Activated T-cell treated with anti-CD3 and anti-CD28 coated beads for 4 hours (primary cell): ENCODE data around the gene ZDHHC17.
"Not testable (repeated sequence)": the region's sequence is repeated elsewhere in the genome, so short reads cannot be mapped to it uniquely, and the experiment has no call there.

Source experiments
- DNase-seq: peaks from one replicate; pipeline ENCODE4 v3.0.0-alpha.2; 2020

ZDHHC17 gene

GRCh38 chr12:76763746-76764675 is at the start of gene ZDHHC17:
ZDHHC17 (plus strand) TSS chr12:76764115; CDS start chr12:76764237, 122 bp downstream.
- peak; percentile 91 for DNase-seq

GRCh38 chr12:76714415-76714814 is 49.5 kb upstream of the ZDHHC17 start:
- DNase-seq, result no peak

- no peak for DNase-seq
Observed at GRCh38 chr12:76714861-76715260, 49.1 kb upstream of the ZDHHC17 start.

GRCh38 chr12:76715332-76715731 is 48.6 kb upstream of the ZDHHC17 start:
- DNase-seq, result no peak

- DNase-seq, result no peak
Observed at GRCh38 chr12:76717314-76717713, 46.6 kb upstream of the ZDHHC17 start.

GRCh38 chr12:76719171-76720041 is 44.5 kb upstream of the ZDHHC17 start:
- no peak for DNase-seq

- no peak for DNase-seq
Observed at GRCh38 chr12:76720068-76720467, 43.8 kb upstream of the ZDHHC17 start.

- no peak for DNase-seq
Observed at GRCh38 chr12:76726626-76727025, 37.3 kb upstream of the ZDHHC17 start.

GRCh38 chr12:76732188-76732587 is 31.7 kb upstream of the ZDHHC17 start:
- not testable (repeated sequence) for DNase-seq

GRCh38 chr12:76737689-76738088 is 26.2 kb upstream of the ZDHHC17 start:
- not testable (repeated sequence) for DNase-seq

- no peak for DNase-seq
Observed at GRCh38 chr12:76738824-76739579, 24.9 kb upstream of the ZDHHC17 start.

GRCh38 chr12:76739896-76740295 is 24.0 kb upstream of the ZDHHC17 start:
- no peak for DNase-seq

- DNase-seq, result no peak
Observed at GRCh38 chr12:76740501-76740900, 23.4 kb upstream of the ZDHHC17 start.

- DNase-seq, result no peak
Observed at GRCh38 chr12:76745343-76745742, 18.6 kb upstream of the ZDHHC17 start.

- no peak for DNase-seq
Observed at GRCh38 chr12:76746516-76746915, 17.4 kb upstream of the ZDHHC17 start.

GRCh38 chr12:76747245-76747644 is 16.7 kb upstream of the ZDHHC17 start:
- DNase-seq, result no peak

- no peak for DNase-seq
Observed at GRCh38 chr12:76755829-76756379, 8.0 kb upstream of the ZDHHC17 start.

GRCh38 chr12:76757694-76758093 is 6.2 kb upstream of the ZDHHC17 start:
- DNase-seq, result no peak

- no peak for DNase-seq
Observed at GRCh38 chr12:76762601-76762980, 1.3 kb upstream of the ZDHHC17 start.

GRCh38 chr12:76764856-76765255 is 941 bp downstream of the ZDHHC17 start:
- DNase-seq, result no peak

- DNase-seq, result no peak
Observed at GRCh38 chr12:76765598-76765997, 1.7 kb downstream of the ZDHHC17 start.

- no peak for DNase-seq
Observed at GRCh38 chr12:76766161-76766560, 2.2 kb downstream of the ZDHHC17 start.

GRCh38 chr12:76768576-76768975 is 4.7 kb downstream of the ZDHHC17 start:
- DNase-seq, result no peak
